Fibroblast of lung (primary cell): ENCODE data around the gene GVQW3. TPM values are rescaled to one million over a fixed set of nuclear protein-coding genes. Genes with fewer than 3 reads are reported as not detected.
"Not testable (repeated sequence)": the region's sequence is repeated elsewhere in the genome, so short reads cannot be mapped to it uniquely, and the experiment has no call there.

Experiments
- DNase-seq, 2 donors: peaks; one replicate each; pipeline versions ENCODE4 v3.0.0 to v3.0.0-alpha.2; 2010; ENCODE audit warnings: low read depth in 2 of 2
- H2AFZ ChIP-seq: 2 replicates; pipeline ENCODE4 v1.5.1; 2012; ENCODE audit warnings: low read length, control low read depth, inconsistent platforms
- H3K27ac ChIP-seq: 2 replicates; pipeline ENCODE4 v1.5.1; 2011; ENCODE audit warnings: low read length, control low read depth; ENCODE audit not compliant: insufficient read depth
- H3K27me3 ChIP-seq: 2 replicates; pipeline ENCODE4 v1.5.1; 2011; ENCODE audit warnings: mild to moderate bottlenecking, low read length; ENCODE audit not compliant: control insufficient read depth, insufficient read depth
- H3K36me3 ChIP-seq: 2 replicates; pipeline ENCODE4 v1.5.1; 2011; ENCODE audit warnings: low read length; ENCODE audit not compliant: control insufficient read depth, insufficient read depth
- H3K4me1 ChIP-seq: 2 replicates; pipeline ENCODE4 v1.5.1; 2011; ENCODE audit warnings: low read length; ENCODE audit not compliant: control insufficient read depth, insufficient read depth; ENCODE audit errors: extremely low read depth
- H3K4me2 ChIP-seq: 2 replicates; pipeline ENCODE4 v1.5.1; 2011; ENCODE audit warnings: low read length, control low read depth; ENCODE audit not compliant: insufficient read depth; ENCODE audit errors: extremely low read depth
- H3K4me3 ChIP-seq, 4 experiments: fragments of 200-600 bp in 1 of 4; sonication (generic) in 1 of 4; replicated peaks in 1 of 4; 2 replicates each; pipeline ENCODE4 v1.5.1; 2011 to 2016; ENCODE audit warnings: low read length in 4 of 4, low read depth in 3 of 4, mild to moderate bottlenecking in 3 of 4, control low read depth in 2 of 4, inconsistent platforms in 1 of 4, mixed read lengths in 1 of 4; ENCODE audit not compliant: insufficient read depth in 1 of 4; ENCODE audit errors: control extremely low read depth in 1 of 4
- H3K79me2 ChIP-seq: 2 replicates; pipeline ENCODE4 v1.5.1; 2012; ENCODE audit warnings: mild to moderate bottlenecking, low read length, inconsistent platforms; ENCODE audit not compliant: control insufficient read depth, insufficient read depth
- H3K9ac ChIP-seq: 2 replicates; pipeline ENCODE4 v1.5.1; 2011; ENCODE audit warnings: mild to moderate bottlenecking, low read length, control low read depth; ENCODE audit not compliant: insufficient read depth
- H3K9me3 ChIP-seq: 2 replicates; pipeline ENCODE4 v1.5.1; 2012; ENCODE audit warnings: low read depth, low read length; ENCODE audit not compliant: control insufficient read depth, insufficient read depth
- H4K20me1 ChIP-seq: 2 replicates; pipeline ENCODE4 v1.5.1; 2011; ENCODE audit warnings: low read length; ENCODE audit not compliant: control insufficient read depth, insufficient read depth; ENCODE audit errors: extremely low read depth
- EZH2 ChIP-seq: IDR thresholded peaks from 2 replicates; pipeline ENCODE4 v1.5.1; 2012; ENCODE audit warnings: low read length, control low read depth, mild to moderate bottlenecking; ENCODE audit errors: missing control alignments
- polyA plus RNA-seq, 2 donors: library from polyadenylated mRNA; depleted of rRNA in 1 of 2; stranded (reverse) in 1 of 2; unstranded in 1 of 2; fragments of >200 nt; gene quantifications; 2 replicates each; pipeline ENCODE4 v1.2.1, GENCODE V29; 2011 to 2012; ENCODE audit warnings: missing spikeins in 1 of 2
- total RNA-seq: library from RNA; depleted of rRNA; stranded (reverse); fragments of >200 nt; gene quantifications from 2 replicates; pipeline ENCODE4 v1.2.1, GENCODE V29; 2014
- TF ChIP-seq, protein P1 (sequence below), 2 donors: IDR thresholded peaks in 1 of 2; conservative IDR thresholded peaks in 1 of 2; 1 replicate in 1 of 2; 2 replicates in 1 of 2; pipeline ENCODE4 v1.5.1; 2011 to 2012; ENCODE audit warnings: low read length in 2 of 2, control low read depth in 1 of 2, inconsistent platforms in 1 of 2, low read depth in 1 of 2, mild to moderate bottlenecking in 1 of 2

Gene GVQW3
- total and polyA plus RNA-seq, 2 donors (not counting 1 experiment from before 2014, with no cell fraction given): 1.3 to 1.4 TPM

DNA sequence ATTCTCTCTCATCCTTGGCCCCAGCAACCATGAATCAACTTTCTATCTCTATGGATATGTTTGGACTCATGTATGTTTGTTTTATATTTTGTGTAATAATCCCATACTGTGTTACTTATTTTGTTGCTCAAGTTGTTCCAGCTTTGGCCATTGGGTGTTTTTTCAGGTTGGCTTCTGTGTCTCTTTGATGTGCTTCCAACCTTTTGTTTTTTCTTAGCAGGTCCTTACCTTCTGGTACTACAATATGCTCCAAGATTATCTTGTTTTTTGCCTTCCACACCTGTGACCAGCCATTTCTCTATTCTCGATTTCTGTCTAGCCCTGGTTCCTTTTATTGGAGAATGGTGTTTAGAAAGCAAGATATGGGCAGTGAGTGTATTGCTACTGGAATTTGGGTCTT is 14.2 kb downstream of the GVQW3 start:
- no peaks in the 10 kb centered on the region for H3K79me2 ChIP-seq
- no peak for TF ChIP-seq EZH2
- TF ChIP-seq, protein P1, sequence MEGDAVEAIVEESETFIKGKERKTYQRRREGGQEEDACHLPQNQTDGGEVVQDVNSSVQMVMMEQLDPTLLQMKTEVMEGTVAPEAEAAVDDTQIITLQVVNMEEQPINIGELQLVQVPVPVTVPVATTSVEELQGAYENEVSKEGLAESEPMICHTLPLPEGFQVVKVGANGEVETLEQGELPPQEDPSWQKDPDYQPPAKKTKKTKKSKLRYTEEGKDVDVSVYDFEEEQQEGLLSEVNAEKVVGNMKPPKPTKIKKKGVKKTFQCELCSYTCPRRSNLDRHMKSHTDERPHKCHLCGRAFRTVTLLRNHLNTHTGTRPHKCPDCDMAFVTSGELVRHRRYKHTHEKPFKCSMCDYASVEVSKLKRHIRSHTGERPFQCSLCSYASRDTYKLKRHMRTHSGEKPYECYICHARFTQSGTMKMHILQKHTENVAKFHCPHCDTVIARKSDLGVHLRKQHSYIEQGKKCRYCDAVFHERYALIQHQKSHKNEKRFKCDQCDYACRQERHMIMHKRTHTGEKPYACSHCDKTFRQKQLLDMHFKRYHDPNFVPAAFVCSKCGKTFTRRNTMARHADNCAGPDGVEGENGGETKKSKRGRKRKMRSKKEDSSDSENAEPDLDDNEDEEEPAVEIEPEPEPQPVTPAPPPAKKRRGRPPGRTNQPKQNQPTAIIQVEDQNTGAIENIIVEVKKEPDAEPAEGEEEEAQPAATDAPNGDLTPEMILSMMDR (conservative IDR thresholded peaks at IDR 0.05 in 1 of 2, IDR thresholded peaks at IDR 0.05 in 1 of 2; ENCODE audit: low read depth in 1 of 2, low read length in 2 of 2): no peak

DNA sequence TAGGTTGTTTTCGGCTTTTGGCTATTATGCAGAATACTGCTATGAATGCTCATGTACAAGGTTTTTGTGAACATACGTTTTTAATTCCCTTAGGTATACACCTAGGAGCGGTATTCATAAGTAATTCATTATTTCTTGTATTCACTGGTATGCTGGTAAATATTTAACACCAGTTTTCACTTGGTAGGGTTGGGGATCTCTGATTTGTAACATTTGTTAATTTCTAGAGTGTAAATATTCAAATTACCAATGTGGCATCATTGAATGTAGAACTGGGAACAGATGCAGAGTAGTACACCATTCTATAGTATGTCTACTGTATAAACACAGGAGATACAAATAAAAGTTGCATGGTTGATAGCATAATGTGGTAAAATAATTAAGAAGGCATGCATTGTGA is 16.3 kb downstream of the GVQW3 start:
- H3K27me3 ChIP-seq: no peaks in the 10 kb centered on the region
- no peak overlapping the region for H3K4me3 ChIP-seq
- H2AFZ ChIP-seq: no peak overlapping the region
- H3K9ac ChIP-seq: no peak overlapping the region
- no peaks in the 10 kb centered on the region for H4K20me1 ChIP-seq
- no peaks in the 10 kb centered on the region for H3K4me1 ChIP-seq
- no peak overlapping the region for H3K4me2 ChIP-seq
- no peak overlapping the region for H3K27ac ChIP-seq
- no peaks in the 10 kb centered on the region for H3K79me2 ChIP-seq
- TF ChIP-seq, protein P1 (conservative IDR thresholded peaks at IDR 0.05 in 1 of 2, IDR thresholded peaks at IDR 0.05 in 1 of 2; ENCODE audit: low read depth in 1 of 2, low read length in 2 of 2): no peak
- no peak for TF ChIP-seq EZH2
- no peak for DNase-seq
- H3K9me3 ChIP-seq: no peaks in the 10 kb centered on the region
- H3K36me3 ChIP-seq: no peaks in the 10 kb centered on the region

More for the DNA sequence above, 14.2 kb downstream of the GVQW3 start:
- H3K27me3 ChIP-seq: no peaks in the 10 kb centered on the region
- H4K20me1 ChIP-seq: no peaks in the 10 kb centered on the region
- no peaks in the 10 kb centered on the region for H3K36me3 ChIP-seq
- H2AFZ ChIP-seq: no peak overlapping the region
- H3K9ac ChIP-seq: no peak overlapping the region
- no peaks in the 10 kb centered on the region for H3K4me1 ChIP-seq
- no peak overlapping the region for H3K27ac ChIP-seq
- no peak overlapping the region for H3K4me2 ChIP-seq
- H3K9me3 ChIP-seq: no peaks in the 10 kb centered on the region
- no peak overlapping the region for H3K4me3 ChIP-seq
- no peak for DNase-seq

DNA sequence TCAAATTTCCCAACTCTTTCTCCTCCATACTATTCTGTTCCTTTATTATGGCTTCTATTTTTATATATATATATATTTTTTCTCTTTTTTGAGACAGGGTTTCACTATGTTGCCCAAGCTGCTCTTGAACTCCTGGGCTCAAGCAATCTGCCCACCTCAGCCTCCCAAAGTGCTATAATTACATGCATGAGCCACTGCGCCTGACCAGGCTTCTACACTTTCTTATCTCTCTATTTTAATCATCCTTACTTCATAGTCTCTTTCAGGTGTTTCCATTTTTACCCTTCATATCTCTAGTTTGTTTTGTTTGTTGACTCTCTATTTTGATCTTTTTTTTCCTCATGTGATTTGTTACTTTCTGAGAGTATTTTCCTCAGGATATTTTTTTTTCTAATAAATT is 19.8 kb downstream of the GVQW3 start:
- Histone ChIP-seq H3K27me3 (peaks cover 3% of the 10 kb centered on the region), H3K27ac (no peak overlapping the region), H4K20me1 (no peaks in the 10 kb centered on the region), H3K79me2 (no peaks in the 10 kb centered on the region), H2AFZ (no peak overlapping the region), H3K4me3 (no peak overlapping the region), H3K9ac (no peak overlapping the region), H3K4me1 (no peaks in the 10 kb centered on the region), H3K4me2 (no peak overlapping the region), H3K9me3 (no peaks in the 10 kb centered on the region), H3K36me3 (no peaks in the 10 kb centered on the region)
- TF ChIP-seq, protein P1 (conservative IDR thresholded peaks at IDR 0.05 in 1 of 2, IDR thresholded peaks at IDR 0.05 in 1 of 2; ENCODE audit: low read depth in 1 of 2, low read length in 2 of 2): no peak
- no peak for TF ChIP-seq EZH2
- no peak for DNase-seq

DNA sequence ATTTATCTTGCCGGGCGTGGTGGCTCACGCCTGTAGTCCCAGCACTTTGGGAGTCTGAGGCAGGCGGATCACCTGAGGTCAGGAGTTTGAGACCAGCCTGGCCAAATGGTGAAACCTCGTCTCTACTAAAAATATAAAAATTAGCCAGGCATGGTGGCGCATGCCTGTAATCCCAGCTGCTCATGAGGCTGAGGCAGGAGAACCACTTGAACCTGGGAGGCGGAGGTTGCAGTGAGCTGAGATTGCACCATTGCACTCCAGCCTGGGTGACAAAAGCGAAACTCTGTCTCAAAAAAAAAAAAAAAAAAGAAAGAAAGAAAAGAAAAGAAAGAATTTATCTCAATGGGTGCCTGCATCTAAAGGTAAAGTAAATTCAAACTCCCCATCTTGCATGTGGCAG is 20.4 kb downstream of the GVQW3 start:
- H3K9ac ChIP-seq, H3K36me3 ChIP-seq, H3K79me2 ChIP-seq, H3K27ac ChIP-seq, H2AFZ ChIP-seq, H4K20me1 ChIP-seq, DNase-seq, H3K27me3 ChIP-seq, H3K9me3 ChIP-seq, H3K4me2 ChIP-seq, H3K4me3 ChIP-seq, H3K4me1 ChIP-seq: not testable (repeated sequence)
